HG03442 (cell line): Measurements from ENCODE around the gene ACVRL1.

ENCODE experiments used
- ATAC-seq: cut with Tn5 transposase; IDR thresholded peaks from one replicate; pipeline ENCODE4 v1.9.1; 2021; ENCODE audit warnings: mild to moderate bottlenecking, moderate library complexity; ENCODE audit not compliant: unreplicated experiment

The ACVRL1 gene

GRCh38 chr12:51907083-51907855, at the start of gene ACVRL1:
ACVRL1 (plus strand) TSS chr12:51907504; CDS start chr12:51912475, 4,971 bp downstream.
- no peak for ATAC-seq

- ATAC-seq = no peak
These were observed 46.3 kb upstream of the ACVRL1 start for GRCh38 chr12:51860986-51861385.

GRCh38 chr12:51862947-51863346, 44.4 kb upstream of the ACVRL1 start:
- no peak for ATAC-seq

GRCh38 chr12:51863363-51863932, 43.9 kb upstream of the ACVRL1 start:
- ATAC-seq = no peak

GRCh38 chr12:51863933-51864832, 43.1 kb upstream of the ACVRL1 start:
- ATAC-seq = no peak

- ATAC-seq = no peak
These were observed 42.3 kb upstream of the ACVRL1 start for GRCh38 chr12:51864833-51865670.

- no peak for ATAC-seq
These were observed 41.5 kb upstream of the ACVRL1 start for GRCh38 chr12:51865757-51866270.

GRCh38 chr12:51866324-51866723, 41.0 kb upstream of the ACVRL1 start:
- no peak for ATAC-seq

GRCh38 chr12:51866762-51867161, 40.5 kb upstream of the ACVRL1 start:
- ATAC-seq = no peak

GRCh38 chr12:51867371-51867770, 39.9 kb upstream of the ACVRL1 start:
- ATAC-seq = no peak

GRCh38 chr12:51867796-51868428, 39.4 kb upstream of the ACVRL1 start:
- no peak for ATAC-seq

- no peak for ATAC-seq
These were observed 38.3 kb upstream of the ACVRL1 start for GRCh38 chr12:51868821-51869495.

- no peak for ATAC-seq
These were observed 37.8 kb upstream of the ACVRL1 start for GRCh38 chr12:51869496-51869865.

GRCh38 chr12:51869931-51870330, 37.4 kb upstream of the ACVRL1 start:
- ATAC-seq = no peak

GRCh38 chr12:51870504-51870903, 36.8 kb upstream of the ACVRL1 start:
- no peak for ATAC-seq

GRCh38 chr12:51871126-51871525, 36.2 kb upstream of the ACVRL1 start:
- ATAC-seq = no peak

- ATAC-seq = no peak
These were observed 35.2 kb upstream of the ACVRL1 start for GRCh38 chr12:51871918-51872688.

GRCh38 chr12:51872689-51872981, 34.7 kb upstream of the ACVRL1 start:
- no peak for ATAC-seq
